ENCODE results near the gene ABHD11. TPM values are rescaled to one million over a fixed set of nuclear protein-coding genes. Genes with fewer than 3 reads are reported as not detected.
"Not testable (repeated sequence)": the region's sequence is repeated elsewhere in the genome, so short reads cannot be mapped to it uniquely, and the experiment has no call there.

The ABHD11 gene
- total RNA-seq, 1 donor from 2014 or later: 18.9 TPM

DNA sequence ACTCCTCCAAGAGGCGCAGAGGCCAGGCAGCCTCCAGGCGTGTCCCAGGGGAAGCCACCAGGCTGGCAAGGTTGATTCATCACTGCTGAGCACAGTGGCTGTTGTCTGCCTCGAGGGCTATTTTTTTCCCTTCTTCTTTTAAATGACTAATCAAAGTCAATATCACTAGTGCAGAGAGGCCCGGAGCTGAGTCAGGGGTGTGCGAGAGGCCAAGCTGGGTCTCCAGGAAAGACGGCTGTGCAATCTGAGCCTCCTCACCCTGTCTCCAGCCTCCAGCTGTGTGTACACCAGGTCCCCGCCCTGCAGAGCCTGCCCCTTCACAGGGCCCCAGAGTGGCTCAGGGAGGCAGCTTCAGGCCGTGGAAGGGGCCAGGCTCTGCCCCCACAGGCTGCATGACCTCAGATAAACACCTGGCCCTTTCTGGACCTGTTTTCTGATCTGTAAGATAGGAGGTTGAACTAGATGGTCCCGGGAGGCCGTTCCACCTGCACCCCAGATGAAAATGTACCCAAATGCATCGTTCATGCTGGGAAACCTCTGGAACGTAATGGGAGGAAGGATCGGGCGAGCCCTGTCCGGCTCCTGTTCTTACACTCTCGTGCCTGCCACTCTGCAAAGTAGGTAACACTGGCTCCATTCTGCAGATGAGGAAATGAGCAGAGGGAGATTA, 22.8 kb downstream of the ABHD11 start:
- peak overlapping the region; percentile 11 for H3K27ac Mint-ChIP-seq
- H3K27me3 Mint-ChIP-seq (ENCODE audit: insufficient read depth): peaks cover 7% of the 10 kb centered on the region
- intact Hi-C loops (cut with micrococcal nuclease): loop anchor here (5.0 kb wide), 1 partner anchor 193 kb away; the partner anchor contains the start of gene BAZ1B
- peaks cover 7% of the 10 kb centered on the region for H3K36me3 Mint-ChIP-seq (ENCODE audit: low read depth)
- no peaks in the 10 kb centered on the region for H3K9me3 Mint-ChIP-seq
- peaks cover 43% of the 10 kb centered on the region for H3K4me1 Mint-ChIP-seq (ENCODE audit: low read depth)
- DNase-seq (ENCODE audit: low spot score): no peak
- peak overlapping the region; percentile 47 for H3K4me3 Mint-ChIP-seq

GRCh38 chr7:73713319-73713718, 25.3 kb downstream of the ABHD11 start:
- peaks cover 36% of the 10 kb centered on the region for H3K4me1 Mint-ChIP-seq (ENCODE audit: low read depth)
- H3K27ac Mint-ChIP-seq; intact Hi-C loops (cut with micrococcal nuclease); DNase-seq (ENCODE audit: low spot score); H3K36me3 Mint-ChIP-seq (ENCODE audit: low read depth); H3K9me3 Mint-ChIP-seq; H3K27me3 Mint-ChIP-seq (ENCODE audit: insufficient read depth); H3K4me3 Mint-ChIP-seq: not testable (repeated sequence)

DNA sequence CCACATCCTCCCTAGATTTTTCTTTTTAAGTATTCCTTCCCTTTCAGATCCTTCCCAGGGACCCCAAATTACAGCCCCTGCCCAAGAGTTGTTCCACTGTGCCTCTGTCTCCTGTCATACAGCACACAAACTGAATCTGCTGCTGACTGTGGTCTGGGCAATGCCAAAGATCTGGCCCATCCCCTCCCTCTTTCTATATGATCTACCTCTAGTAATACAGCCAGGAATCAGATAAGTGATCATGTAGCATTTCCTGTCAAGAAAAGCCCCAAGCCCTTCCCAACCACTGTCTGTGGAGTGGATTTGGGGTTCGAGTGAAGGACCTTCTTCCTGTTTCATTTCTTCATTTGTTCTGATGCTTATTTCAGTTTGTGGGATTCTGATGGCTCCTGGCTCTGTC, 25.8 kb downstream of the ABHD11 start:
- H3K4me1 Mint-ChIP-seq (ENCODE audit: low read depth): peaks cover 31% of the 10 kb centered on the region
- no peak for DNase-seq (ENCODE audit: low spot score)

DNA sequence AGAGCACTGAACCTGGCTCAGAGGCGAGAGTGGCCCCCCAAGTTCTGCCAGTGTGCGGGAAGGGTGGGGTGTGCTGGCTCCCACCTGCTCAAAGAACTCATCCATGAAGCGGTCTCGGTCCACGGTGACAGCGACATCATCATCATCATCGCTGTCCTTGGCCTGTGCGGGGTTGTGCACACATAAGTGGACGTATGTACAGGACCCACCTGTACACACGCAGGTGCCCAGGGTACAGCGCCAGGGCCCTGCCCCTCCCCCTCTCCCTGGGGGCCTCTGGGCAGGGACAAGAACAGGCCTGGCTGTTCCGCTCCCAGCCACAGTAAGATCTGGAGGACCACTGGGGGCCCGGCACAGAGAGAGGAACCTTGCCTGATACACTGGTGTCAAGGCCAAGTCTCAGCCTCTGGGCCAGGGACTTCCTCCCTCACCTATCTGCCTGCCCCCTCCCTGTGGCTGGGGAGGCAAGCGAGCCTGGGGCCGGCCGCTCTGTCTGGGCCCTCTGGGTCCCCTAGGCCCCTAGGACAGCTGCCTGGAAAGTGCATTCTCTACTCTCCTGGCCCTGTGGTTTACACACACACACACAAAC, 29.5 kb downstream of the ABHD11 start:
- intact Hi-C loops (cut with micrococcal nuclease): no loop called here
- no peak overlapping the region for H3K27ac Mint-ChIP-seq

More for the DNA sequence above, 25.8 kb downstream of the ABHD11 start:
- Mint-ChIP-seq H3K27ac (no peak overlapping the region), H3K36me3 (ENCODE audit: low read depth) (peaks cover 7% of the 10 kb centered on the region), H3K9me3 (no peaks in the 10 kb centered on the region), H3K27me3 (ENCODE audit: insufficient read depth) (peaks cover 1% of the 10 kb centered on the region), H3K4me3 (no peak overlapping the region)
- intact Hi-C loops (cut with micrococcal nuclease): no loop called here

DNA sequence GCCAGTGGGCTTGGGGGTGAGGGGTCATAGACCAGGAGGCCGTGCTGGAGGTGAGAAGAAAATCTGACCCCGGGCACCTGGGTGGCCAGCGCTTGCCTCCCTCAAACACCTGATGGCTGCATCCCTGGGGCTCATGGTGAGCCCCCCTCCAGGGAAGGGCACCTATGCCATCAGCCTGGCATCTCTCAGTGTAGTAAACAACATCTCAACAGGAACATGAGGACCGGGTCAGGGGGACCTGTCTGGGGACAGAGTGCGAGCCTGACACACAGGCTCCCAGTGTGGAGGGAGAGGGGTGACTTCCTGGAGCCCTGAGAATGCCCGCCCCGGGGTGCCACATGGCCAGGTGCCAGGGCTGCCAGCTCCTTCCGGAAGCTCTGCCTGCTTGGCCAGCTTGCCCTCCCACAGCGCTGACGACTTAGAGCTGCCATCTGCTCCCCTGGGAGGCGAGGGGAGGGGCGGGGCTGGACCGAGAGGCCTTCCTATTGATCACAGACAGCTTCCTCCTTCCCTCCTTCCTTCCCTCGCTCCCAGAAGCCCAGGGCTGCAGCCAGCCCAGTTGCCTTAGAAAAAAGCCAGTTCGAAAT, 31.5 kb downstream of the ABHD11 start:
- Mint-ChIP-seq H3K27ac (no peak overlapping the region), H3K4me3 (no peak overlapping the region), H3K4me1 (ENCODE audit: low read depth) (peaks cover 8% of the 10 kb centered on the region), H3K9me3 (no peaks in the 10 kb centered on the region), H3K27me3 (ENCODE audit: insufficient read depth) (peaks cover 1% of the 10 kb centered on the region), H3K36me3 (ENCODE audit: low read depth) (peaks cover 13% of the 10 kb centered on the region)
- DNase-seq (ENCODE audit: low spot score): no peak
- intact Hi-C loops (cut with micrococcal nuclease): no loop called here

More for the DNA sequence above, 29.5 kb downstream of the ABHD11 start:
- no peak overlapping the region for H3K4me3 Mint-ChIP-seq
- peaks cover 1% of the 10 kb centered on the region for H3K27me3 Mint-ChIP-seq (ENCODE audit: insufficient read depth)
- H3K4me1 Mint-ChIP-seq (ENCODE audit: low read depth): peaks cover 17% of the 10 kb centered on the region
- no peaks in the 10 kb centered on the region for H3K9me3 Mint-ChIP-seq
- DNase-seq (ENCODE audit: low spot score): no peak
- H3K36me3 Mint-ChIP-seq (ENCODE audit: low read depth): peaks cover 6% of the 10 kb centered on the region

DNA sequence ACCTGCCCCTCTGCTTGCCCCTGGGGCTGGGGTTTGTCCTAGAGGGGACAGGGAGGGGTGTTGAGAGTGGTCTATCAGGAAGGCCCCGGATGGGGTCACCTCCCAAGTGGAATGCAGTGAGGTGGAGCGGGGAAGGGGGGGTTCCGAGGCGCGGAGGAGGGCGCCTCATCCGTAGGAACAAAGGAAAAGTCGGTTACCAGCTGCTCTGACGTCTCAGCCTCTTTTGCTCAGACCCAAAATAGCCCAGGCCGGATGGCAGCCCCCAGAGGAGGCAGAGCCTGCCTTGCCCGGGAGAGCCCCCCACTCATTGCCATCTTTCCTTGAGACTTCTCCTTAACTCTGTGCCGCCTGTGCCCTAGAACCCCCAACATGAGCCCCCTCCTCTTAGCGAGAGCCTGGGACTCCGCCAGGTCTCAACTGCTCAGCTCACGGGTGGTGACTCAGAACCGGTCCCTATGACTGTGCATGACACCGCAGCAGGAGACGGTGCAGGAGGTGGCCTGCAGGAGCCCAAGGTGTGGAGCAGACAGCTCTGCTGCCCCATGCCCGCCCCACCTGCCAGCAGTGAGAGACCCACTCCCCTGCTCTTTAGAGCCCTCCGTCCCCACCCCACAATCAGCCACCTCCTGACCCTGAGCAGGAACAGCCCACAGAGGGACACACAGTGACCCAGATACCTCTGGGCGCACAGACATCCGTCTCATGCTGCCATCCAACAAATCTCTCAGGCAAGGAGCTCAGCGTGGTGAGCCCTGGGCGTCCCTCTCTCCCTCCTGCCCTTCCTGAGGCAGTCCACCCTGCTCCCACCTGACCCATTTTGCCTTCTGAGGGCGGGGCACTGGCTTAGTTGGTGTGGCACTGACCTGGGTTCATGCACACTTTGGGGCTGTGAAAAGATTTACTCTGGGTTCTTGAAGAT, 32.2 kb downstream of the ABHD11 start:
- Mint-ChIP-seq H3K4me3 (no peak overlapping the region), H3K36me3 (ENCODE audit: low read depth) (peaks cover 20% of the 10 kb centered on the region), H3K27ac (no peak overlapping the region), H3K4me1 (ENCODE audit: low read depth) (peaks cover 8% of the 10 kb centered on the region), H3K9me3 (no peaks in the 10 kb centered on the region), H3K27me3 (ENCODE audit: insufficient read depth) (no peaks in the 10 kb centered on the region)
- intact Hi-C loops (cut with micrococcal nuclease): no loop called here
- DNase-seq (ENCODE audit: low spot score): no peak

GRCh38 chr7:73705551-73705920, 33.1 kb downstream of the ABHD11 start:
- H3K27ac Mint-ChIP-seq: no peak overlapping the region
- H3K27me3 Mint-ChIP-seq (ENCODE audit: insufficient read depth): no peaks in the 10 kb centered on the region
- peaks cover 21% of the 10 kb centered on the region for H3K36me3 Mint-ChIP-seq (ENCODE audit: low read depth)
- H3K4me3 Mint-ChIP-seq: no peak overlapping the region
- no peak for DNase-seq (ENCODE audit: low spot score)
- H3K4me1 Mint-ChIP-seq (ENCODE audit: low read depth): peaks cover 8% of the 10 kb centered on the region
- intact Hi-C loops (cut with micrococcal nuclease): no loop called here
- H3K9me3 Mint-ChIP-seq: no peaks in the 10 kb centered on the region

DNA sequence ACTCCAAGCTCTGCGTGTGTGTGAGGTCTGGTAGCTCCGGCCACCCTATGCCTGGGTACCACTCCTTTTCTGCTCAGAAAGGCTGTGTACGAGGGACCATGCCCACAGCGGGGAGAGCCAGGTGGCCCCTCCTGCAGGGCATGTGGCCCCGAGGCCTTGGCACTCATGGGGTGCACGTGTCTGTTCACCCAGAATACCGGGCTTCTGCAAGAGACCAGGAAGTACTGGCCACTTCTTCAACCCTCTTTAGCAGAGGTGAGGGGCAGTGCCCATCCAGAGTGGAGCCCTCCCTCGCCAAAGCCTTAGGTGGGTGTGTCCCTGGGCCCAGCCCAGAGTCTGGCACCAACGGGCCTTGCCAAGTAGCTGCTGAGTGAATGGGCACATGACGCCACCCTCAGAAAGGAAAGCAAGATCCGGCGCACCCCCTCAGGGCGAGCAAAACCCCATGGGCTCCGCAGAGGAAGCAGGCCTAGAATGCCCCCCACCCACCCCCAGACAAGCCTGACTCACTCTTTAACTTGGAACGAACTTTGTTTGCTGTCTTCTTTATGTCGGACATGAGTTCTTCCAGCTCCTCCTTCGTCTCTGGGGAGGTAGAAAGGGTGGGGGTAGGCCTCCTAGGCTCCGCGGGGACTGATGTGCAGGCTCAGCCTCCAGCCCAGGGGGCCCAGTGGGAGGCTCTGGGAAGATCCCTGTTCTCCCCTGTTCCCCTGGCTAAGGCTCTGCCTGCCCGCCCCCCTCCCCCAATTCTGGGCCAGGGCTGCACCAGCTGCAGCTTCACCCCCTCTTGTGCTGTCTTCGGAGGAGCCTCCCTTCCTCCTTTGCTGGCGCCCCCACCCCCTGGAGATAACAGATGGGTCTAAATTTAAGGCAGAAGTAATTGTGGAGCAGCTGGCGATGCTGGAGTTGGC, 33.7 kb downstream of the ABHD11 start:
- no peak overlapping the region for H3K27ac Mint-ChIP-seq
- intact Hi-C loops (cut with micrococcal nuclease): no loop called here
- H3K4me1 Mint-ChIP-seq (ENCODE audit: low read depth): peaks cover 8% of the 10 kb centered on the region
- H3K4me3 Mint-ChIP-seq: no peak overlapping the region
- H3K27me3 Mint-ChIP-seq (ENCODE audit: insufficient read depth): no peaks in the 10 kb centered on the region
- no peak for DNase-seq (ENCODE audit: low spot score)
- peaks cover 21% of the 10 kb centered on the region for H3K36me3 Mint-ChIP-seq (ENCODE audit: low read depth)
- H3K9me3 Mint-ChIP-seq: no peaks in the 10 kb centered on the region

- H3K4me3 Mint-ChIP-seq: no peak overlapping the region
- H3K27me3 Mint-ChIP-seq (ENCODE audit: insufficient read depth): no peaks in the 10 kb centered on the region
- intact Hi-C loops (cut with micrococcal nuclease): no loop called here
- DNase-seq (ENCODE audit: low spot score): peak; percentile 16
- peaks cover 8% of the 10 kb centered on the region for H3K4me1 Mint-ChIP-seq (ENCODE audit: low read depth)
- no peak overlapping the region for H3K27ac Mint-ChIP-seq
- H3K36me3 Mint-ChIP-seq (ENCODE audit: low read depth): peaks cover 21% of the 10 kb centered on the region
- no peaks in the 10 kb centered on the region for H3K9me3 Mint-ChIP-seq
These were observed 34.6 kb downstream of the ABHD11 start for GRCh38 chr7:73703757-73704639.

- no peak for DNase-seq (ENCODE audit: low spot score)
- intact Hi-C loops (cut with micrococcal nuclease): no loop called here
- H3K27me3 Mint-ChIP-seq (ENCODE audit: insufficient read depth): no peaks in the 10 kb centered on the region
- no peak overlapping the region for H3K27ac Mint-ChIP-seq
- peaks cover 23% of the 10 kb centered on the region for H3K36me3 Mint-ChIP-seq (ENCODE audit: low read depth)
- no peak overlapping the region for H3K4me3 Mint-ChIP-seq
- H3K4me1 Mint-ChIP-seq (ENCODE audit: low read depth): peaks cover 8% of the 10 kb centered on the region
- H3K9me3 Mint-ChIP-seq: no peaks in the 10 kb centered on the region
These were observed 35.4 kb downstream of the ABHD11 start for GRCh38 chr7:73703225-73703624.

DNA sequence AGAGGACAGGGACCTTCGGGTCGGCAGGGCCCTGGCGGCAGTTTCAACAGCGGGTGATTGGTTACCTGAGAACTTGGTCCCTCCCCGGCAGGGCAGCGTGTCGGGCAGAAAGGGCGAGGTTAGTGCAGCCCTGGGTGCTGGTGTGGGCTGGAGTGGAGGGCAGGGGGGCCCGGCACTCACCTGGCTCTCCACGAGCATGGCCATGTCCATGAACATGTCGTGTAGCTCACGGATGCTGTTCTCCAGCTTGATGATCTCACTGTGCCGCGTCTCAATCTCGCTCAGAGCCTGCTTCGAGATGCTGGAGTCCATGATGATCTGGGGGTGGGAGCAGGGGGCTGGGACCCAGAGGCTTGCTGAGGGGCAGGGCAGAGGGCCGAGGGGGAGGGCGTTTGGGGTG, 35.9 kb downstream of the ABHD11 start:
- H3K9me3 Mint-ChIP-seq: no peaks in the 10 kb centered on the region
- H3K27ac Mint-ChIP-seq: no peak overlapping the region
- H3K27me3 Mint-ChIP-seq (ENCODE audit: insufficient read depth): no peaks in the 10 kb centered on the region
- intact Hi-C loops (cut with micrococcal nuclease): no loop called here
- H3K36me3 Mint-ChIP-seq (ENCODE audit: low read depth): peaks cover 23% of the 10 kb centered on the region
- no peak for DNase-seq (ENCODE audit: low spot score)
- no peak overlapping the region for H3K4me3 Mint-ChIP-seq
- H3K4me1 Mint-ChIP-seq (ENCODE audit: low read depth): peaks cover 8% of the 10 kb centered on the region

Measured in activated T-helper 1 cell treated with anti-CD3 and anti-CD28 coated beads, Interleukin-12 subunit alpha, Interleukin-12 subunit beta, Interleukin-2, Interleukin-4 antibody, amounts not matched to agents 30 ng/mL and 10 ng/mL and 1 ng/mL, durations not matched to agents 14 hours and 24 hours and 36 hours (primary cell).